Fibroblast of peridontal ligament (primary cell): ENCODE results near the gene TRANK1.

ENCODE experiments used
- DNase-seq: peaks from one replicate; pipeline ENCODE4 v3.0.0-alpha.2; 2010; ENCODE audit errors: extremely low read depth

TRANK1 gene

GRCh38 chr3:36846406-36846805 lies 98.4 kb downstream of the TRANK1 start:
- no peak for DNase-seq

- DNase-seq: peak; percentile 14
Measured at GRCh38 chr3:36843065-36844051, 101.5 kb downstream of the TRANK1 start.

GRCh38 chr3:36842275-36842674 lies 102.6 kb downstream of the TRANK1 start:
- DNase-seq: no peak

DNA sequence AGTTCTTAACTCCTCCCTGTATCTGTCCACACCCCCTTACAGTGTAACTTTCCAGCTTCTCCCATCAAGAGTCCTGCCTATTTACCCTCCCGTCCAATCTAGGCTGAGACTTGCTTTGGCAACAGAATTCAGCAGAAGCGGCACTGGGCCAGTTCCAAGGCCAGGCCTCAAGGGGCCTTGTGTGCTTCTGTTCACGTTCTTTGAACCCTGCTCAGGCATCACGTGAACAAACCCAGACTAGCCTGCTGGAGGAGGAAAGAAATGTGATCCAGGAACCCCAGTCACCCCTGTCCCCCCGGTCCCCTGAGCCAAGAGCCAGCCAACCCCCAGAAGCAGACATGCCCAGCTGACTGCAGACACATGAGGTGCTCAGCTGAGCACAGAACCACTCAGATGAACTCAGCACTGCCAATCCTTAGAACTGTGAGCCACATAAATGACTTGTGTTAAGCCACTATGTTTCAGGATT lies 104.4 kb downstream of the TRANK1 start:
- DNase-seq: peak; percentile 86

DNA sequence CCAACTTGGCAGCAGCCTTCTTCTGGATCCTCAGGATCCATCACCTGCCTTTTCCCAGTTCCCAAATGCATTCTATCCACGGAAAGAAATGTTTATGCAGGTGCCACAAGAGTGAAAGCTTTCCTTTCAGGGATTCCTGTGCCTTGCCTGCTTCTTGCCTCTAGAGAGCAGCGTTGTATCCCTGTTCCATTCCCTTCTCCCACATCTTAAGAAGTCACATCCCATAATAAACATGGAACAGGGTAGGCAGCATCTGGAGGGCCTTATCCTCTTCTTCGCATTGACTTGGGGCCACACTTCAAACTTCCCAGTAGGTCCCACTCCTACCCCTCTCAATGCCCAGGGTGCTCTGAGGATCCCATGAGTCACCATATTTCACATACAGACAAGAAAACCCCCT lies 107.8 kb downstream of the TRANK1 start:
- no peak for DNase-seq

DNA sequence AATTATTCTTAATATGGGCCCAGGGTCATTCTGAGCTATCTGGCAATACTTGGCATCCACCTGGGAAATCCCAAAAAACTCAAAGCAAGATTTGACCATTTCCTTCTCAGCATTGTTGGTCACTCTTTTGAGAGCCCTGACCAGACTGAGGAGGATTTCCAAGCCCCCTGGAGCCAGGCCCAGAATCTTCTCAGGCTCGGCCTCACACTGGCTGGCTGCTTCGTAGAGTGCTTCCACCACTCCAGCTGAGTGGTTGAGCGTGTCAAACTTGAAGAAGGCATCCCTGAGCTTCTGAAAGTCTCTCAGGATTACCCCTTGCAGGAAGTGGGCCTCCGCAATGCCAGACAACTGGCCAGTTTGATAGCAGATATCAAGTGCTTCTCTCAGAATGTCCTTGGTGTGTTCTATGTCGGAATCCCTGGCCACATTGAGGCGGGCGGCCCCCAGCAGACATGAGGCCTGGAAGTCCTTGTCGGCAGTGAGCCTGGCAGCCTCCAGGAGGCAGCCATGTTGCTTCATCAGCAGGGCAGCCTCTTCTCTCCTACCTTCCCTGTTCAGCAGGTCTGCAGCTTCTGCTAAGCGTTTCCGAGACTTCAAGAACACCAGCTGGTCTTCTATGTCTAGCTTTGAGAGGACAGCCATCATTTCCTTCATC lies 111.6 kb downstream of the TRANK1 start:
- DNase-seq: no peak

- DNase-seq: peak; percentile 13
Measured at GRCh38 chr3:36832406-36832805, 112.4 kb downstream of the TRANK1 start.

DNA sequence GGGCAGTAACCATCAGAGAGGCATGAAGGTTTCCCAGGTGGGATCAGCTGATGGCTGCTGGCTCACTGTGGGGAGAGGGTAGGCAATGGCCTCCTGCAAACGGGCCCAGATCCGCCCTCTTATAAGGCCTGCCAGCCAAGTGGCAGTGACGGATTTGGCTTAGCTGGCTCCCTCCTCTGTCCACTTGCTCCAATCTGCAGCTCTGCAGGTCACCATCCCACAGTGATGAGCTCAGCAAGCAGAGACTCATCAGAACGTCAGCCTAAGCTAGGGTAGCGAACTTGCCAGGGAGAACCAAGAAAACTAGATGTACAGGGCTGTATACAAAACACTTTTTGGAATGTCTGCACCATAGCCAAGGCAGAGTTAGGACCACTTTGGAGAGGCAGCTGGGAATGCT lies 117.7 kb downstream of the TRANK1 start:
- DNase-seq: no peak

- no peak for DNase-seq
Measured at GRCh38 chr3:36826240-36826639, 118.6 kb downstream of the TRANK1 start.

DNA sequence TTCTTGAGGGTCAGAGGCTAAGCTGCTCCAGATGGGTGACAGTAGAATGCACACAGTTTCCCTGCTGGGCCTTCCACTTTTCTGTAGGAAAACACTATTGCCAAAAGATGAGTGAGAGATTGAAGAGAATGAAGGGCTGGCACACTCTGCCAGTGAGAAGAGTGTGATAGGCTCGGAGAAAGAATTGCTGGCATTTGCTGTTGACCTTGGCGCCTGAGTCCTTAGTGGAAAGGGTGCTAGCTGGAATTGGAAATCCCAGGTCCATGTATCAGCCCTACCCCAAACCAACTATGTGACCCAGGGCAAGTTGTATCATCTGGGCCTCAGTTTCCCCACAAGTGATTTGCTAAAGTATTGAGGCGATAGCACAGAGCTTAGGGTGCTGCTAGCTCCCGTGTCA lies 120.4 kb downstream of the TRANK1 start:
- DNase-seq: no peak

DNA sequence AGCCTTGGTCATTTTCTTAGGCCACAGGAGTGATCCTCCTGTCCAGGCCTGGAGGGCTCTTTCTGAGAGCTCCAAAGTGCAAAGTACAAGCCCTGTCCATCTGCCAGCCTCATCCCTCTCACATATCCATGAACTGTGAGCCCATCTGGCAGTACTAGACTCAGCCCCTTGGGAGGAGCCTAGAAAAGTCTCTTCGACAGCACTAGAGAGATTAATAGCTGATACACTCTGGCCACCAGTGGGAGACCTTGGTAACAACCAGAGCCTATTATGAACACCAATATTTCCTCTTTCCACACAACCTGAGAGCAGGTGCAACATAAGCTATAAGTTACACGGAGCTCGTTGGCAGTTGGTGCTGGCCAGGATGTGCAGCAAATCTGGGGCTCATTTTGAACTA lies 121.0 kb downstream of the TRANK1 start:
- no peak for DNase-seq

GRCh38 chr3:36820083-36820482 lies 124.8 kb downstream of the TRANK1 start:
- no peak for DNase-seq

- DNase-seq: no peak
Measured at GRCh38 chr3:36817806-36818533, 126.9 kb downstream of the TRANK1 start.

GRCh38 chr3:36815375-36815774 lies 129.5 kb downstream of the TRANK1 start:
- DNase-seq: no peak

- DNase-seq: no peak
Measured at GRCh38 chr3:36814776-36815175, 130.1 kb downstream of the TRANK1 start.

DNA sequence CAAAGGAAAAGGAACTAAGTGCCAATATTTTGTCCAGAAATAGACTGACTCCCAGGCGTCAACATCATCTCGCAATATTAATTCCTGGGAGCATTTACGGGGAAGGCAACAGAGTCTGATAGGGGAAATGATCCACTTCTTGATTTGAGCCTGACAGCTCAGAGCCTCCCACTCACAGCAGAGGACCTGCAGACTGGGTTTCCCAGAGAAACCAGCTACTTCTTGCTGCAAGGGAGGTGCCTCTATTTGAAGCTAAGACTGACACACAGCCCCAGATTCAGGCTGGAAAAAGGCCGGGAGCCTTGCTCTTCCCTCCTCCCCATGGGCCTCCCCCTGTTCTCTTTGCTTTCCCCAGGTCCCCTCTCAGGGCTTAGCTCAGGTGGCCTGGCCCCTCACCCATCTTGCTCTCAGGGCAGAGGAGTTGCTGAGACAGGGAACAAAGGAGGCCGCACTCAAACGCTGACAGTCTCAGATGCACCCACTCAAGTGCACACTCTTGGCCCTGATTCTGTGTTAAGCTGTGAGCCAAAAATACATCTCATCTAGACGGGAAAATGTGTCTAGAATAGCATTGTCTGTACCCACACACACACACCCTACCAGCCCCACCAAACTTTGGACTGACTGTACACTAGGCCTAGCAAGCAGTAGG lies 130.7 kb downstream of the TRANK1 start:
- no peak for DNase-seq

GRCh38 chr3:36813305-36813704 lies 131.5 kb downstream of the TRANK1 start:
- DNase-seq: no peak

DNA sequence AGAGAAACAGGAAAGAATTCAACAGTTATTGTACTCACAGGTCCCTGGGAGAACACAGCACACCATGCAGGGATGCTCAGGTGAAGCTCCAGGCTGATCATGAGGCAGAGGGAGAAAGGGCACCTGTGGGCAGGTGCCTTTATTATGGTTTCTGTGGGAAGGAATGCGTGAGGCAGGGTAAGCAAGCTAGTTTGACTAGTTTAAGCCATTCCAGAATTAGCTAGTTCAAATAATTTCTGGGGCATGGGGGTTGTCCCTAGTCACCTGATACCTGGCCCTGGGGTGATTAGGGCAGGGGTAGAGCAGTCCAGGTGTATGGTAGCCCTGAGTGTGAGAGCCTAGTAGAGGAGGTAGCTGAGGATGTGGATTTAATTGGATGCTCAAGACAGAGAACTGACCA lies 132.6 kb downstream of the TRANK1 start:
- no peak for DNase-seq

DNA sequence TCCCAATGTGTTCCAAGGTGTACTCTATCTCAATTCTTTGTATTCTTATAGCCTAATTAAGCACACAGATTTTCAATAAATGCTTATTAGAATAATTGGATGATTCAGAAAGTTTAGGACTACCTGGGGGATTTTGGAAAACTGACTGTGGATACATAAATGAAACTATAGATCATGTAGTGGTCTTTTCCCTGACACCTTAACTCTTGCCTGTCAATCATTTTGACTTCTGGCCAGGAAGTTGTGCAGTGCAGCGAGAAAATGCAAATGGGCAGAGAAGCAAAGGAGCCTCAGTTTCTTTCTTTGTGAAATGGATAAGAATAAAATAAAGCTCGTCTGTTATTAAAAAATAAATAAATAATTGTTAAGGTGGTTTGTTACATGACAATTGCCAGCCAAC lies 133.1 kb downstream of the TRANK1 start:
- no peak for DNase-seq

GRCh38 chr3:36804295-36805055 lies 140.4 kb downstream of the TRANK1 start:
- DNase-seq: no peak
